GM21717 (cell line): ENCODE results near the gene STOML1.
"Not testable (repeated sequence)": the region's sequence is repeated elsewhere in the genome, so short reads cannot be mapped to it uniquely, and the experiment has no call there.

Source experiments
- ATAC-seq: cut with Tn5 transposase; IDR thresholded peaks from one replicate; pipeline ENCODE4 v1.9.1; 2021; ENCODE audit warnings: mild to moderate bottlenecking, moderate library complexity; ENCODE audit not compliant: unreplicated experiment

STOML1 gene

DNA sequence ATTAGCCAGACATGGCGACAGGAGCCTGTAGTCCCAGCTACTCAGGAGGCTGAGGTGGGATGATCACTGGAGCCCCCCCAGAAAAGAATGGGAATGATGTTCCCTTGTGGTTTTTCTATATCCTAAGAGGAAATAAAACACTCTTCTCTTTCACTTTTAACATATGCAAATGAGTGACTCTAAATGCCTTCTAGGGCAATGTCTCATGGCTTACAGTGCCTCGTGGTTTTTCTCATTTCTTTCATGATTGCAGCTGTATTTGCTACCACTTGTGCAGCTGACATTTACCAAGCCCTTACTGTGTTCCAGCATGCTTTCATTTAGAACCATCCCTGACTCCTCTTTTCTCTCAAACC is 26.4 kb downstream of the STOML1 start:
- ATAC-seq, result peak; percentile 70

DNA sequence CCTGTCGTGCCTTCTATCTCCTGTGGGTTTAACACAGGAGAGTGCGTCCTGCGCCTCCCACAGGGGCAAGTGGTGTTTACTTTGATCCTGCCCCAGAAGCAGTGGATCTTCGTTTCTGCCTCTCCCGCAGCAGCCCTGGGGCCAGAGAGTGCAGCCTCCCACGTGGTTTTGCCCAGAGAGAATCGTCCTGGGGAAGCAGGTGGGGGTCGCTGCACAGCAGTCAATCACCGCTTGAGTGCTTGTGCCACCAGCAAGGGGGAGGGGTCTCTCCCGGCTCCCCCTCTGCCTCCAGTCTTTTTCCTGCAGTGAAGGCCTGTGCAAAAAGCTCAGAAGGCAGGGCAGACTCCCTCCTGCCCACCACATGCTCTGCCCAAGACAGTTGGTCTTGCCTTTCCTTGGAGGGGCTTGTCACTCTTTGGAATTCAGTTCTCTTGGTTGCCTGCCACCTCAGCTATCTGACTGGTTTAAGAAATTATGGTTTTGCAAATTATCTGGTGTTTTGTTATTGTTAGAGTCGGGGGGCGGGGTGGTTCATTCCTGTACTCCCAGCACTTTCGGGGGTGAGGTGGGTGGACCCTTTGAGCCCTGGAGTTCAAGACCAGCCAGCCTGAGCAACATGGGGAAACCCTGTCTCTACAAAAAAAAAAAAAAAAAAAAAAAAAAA is 26.9 kb downstream of the STOML1 start:
- peak; percentile 36 for ATAC-seq

DNA sequence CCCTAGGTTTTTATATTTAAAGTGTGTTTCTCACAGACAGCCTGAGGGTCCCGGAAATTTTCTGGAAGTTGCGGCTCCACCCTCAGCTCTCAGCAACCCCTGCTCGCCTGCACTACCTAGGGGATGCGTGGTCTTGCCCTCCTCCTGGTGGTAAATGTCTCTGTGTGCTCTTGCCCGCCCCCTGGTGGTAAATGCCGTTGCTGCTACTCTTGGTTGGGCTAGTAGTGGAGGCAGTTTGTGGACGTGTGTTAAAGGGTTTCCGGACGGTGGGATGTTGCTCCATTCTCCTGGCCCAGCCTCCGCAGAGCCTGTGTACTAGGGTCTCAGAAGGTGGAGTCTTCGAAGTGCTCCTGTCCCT is 27.4 kb downstream of the STOML1 start:
- ATAC-seq, result peak; percentile 45

DNA sequence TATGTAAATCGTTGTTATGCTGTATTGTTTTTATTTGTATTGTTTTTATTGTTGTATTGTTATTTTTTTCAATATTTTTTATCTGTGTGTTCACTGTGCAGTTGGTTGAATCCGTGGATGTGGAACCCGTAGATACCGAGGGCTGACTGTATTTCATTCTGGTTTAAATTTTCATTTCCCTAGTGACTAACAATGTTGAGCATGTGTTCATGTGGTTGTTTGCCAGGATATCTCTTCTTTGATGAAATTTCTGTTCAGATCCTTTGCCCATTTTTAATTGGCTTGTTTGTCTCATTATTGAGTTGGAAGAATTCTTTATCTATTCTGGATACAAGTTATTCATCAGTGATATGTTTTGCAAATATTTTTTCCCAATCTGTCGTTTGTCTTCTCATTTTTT is 29.7 kb downstream of the STOML1 start:
- ATAC-seq, result no peak

- not testable (repeated sequence) for ATAC-seq
These were observed 31.5 kb downstream of the STOML1 start for GRCh38 chr15:73960472-73961070.

DNA sequence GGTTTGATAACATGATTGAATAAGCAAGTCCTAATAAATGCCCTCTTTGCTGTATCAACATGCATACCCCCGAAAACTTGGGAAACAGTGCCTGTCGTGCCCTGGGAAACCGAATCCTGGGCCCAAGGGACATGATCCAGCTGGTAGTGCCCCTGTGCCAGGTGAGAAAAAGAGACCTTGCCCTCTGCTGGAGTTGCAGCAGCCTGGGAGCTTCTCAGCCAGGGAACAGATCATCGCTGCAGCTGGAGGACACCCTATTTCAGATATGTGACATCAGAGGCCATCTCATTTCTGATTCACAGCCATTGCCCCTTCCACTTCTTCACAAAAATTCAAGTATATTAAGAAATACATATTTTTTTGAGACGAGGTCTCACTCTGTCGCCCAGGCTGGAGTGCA is 32.3 kb downstream of the STOML1 start:
- ATAC-seq, result no peak

- no peak for ATAC-seq
These were observed 33.0 kb downstream of the STOML1 start for GRCh38 chr15:73959012-73959581.

DNA sequence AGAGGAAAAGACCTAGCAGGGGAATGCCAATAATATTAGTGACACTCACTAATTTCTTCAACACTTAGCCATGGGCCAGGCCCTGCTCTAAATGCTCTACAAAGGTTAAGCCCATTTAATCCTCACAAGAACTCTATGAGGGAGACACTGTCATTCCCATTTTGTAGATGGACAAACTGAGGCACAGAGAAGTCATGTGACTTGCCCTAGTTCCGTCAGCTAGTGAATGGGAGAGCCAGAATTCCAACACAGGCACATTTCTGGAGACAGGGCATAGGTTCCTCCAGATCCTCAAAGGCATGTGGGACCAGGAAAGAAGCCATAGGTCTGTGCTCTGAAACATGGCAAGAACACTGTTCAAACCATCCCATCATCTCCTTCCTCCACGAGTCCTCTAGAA is 34.3 kb downstream of the STOML1 start:
- ATAC-seq, result no peak

DNA sequence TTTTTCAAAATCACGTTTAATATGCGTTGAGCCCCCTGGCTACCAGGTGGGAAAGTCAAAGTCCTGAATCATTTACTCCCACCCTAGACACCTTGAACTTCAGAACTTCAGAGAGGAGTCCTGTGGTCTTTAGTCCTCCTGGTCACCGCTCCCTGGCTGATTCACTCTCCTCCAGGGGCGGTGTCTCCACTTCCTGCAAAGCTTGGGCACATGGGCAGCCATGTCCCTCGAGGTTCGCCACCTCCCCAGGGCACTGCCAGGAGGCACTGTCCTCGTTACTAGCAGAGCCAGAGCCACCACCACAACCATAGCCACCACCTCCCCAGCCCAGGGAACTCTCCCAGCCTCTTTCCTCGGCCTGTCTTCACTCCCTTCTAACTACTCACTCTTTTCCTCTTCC is 34.8 kb downstream of the STOML1 start:
- no peak for ATAC-seq

DNA sequence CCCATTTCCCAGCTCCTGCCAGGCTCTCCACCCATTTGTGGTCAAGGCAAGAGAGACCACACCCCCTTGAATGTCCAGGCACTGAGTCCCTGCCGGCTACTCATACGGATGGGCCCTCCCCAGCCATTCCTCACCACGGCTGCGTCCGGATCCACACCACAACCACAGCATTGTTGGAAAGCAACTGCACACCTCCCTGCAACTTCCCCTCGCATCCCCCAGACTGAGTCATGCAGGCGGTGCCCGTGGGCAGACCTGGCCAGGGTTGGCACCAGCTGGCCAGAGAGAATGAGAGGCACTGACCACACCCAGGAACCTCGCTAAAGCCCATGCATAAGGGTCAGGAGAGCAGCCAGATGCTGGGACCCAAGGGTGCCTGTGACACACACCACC is 35.4 kb downstream of the STOML1 start:
- ATAC-seq, result no peak

DNA sequence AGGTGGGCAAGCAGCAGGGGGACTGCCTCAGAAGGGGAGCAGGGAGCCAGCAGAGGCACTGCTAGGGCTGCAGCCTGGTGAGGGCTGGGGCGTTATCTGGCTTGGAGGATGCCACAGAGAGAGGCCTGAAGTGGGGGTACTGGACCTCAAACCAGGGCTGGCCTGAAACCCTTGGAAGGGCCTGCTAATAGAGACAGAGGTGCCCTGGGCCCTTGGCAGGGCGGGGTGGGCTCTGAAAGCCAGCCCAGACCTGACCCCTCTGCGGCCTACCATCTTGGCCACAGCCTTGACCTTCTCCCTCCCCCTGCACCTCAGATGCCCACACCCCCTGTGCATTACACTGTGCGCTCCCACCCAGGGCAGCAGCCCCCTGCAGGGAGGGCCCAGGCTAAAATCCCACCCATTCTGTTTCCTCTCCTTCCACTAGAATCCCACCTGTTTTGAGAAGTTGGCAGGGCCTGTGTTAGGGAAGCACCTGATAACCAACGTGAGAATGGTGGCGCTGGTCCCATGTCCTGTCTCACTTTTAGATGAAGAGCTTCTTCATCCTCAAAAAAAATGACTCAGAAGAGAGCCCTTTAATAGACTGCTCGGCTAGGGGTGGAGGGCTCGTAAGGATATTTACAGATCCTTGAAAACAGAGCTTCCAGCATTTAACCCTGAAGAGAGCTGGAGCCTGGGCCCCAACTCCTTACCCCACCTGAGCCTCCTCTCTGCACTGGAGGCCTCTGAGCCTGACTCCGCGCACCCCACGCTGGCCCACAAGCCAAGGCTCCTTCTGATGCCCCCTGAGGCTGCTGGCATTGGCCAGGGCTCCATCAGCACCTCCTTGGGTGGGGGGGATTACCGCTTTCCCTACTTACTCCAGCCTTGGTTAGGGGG is 36.0 kb downstream of the STOML1 start:
- ATAC-seq, result no peak

- ATAC-seq, result no peak
These were observed 36.8 kb downstream of the STOML1 start for GRCh38 chr15:73955326-73955725.

- no peak for ATAC-seq
These were observed 37.6 kb downstream of the STOML1 start for GRCh38 chr15:73954188-73955145.

DNA sequence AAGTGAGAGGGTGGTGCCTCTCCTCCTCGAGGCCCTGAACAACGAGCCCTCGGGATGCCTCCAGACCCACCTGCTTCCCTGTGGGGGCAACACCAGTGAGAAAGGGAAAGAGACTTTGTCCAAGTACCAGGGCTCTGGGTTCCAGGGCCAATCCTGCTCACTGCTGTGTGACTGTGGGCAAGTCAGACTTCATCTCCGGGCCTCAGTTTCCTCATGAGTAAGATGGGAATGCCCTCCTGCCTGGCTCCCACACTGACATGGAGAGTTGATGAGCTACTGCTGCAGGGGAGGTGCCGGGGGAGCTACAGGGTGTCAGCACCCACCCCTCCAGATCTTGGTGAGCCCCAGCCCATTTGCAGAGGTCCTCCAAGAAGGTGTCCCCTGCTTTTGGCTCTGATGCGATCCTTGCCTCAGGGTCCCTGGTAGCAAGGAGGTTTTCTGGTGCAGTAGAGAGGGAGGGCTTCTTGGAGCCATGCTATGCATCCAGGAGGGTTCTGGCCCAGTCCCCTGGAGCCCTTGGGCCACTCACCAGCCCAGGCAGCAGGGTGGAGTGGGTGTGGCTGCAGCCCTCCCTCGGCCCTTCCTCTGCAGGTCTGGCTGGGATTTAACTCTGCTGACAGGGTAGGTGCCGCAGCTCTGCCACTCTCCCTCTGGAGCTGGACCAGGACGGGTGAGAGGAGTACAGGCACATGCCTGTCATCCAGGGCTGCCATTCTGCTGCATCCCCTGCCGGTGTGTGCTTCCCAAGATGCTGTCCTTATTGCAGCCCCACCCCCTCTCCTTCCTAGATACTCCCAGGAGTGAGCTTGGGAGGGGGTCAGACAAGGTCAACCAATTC is 39.0 kb downstream of the STOML1 start:
- ATAC-seq, result no peak

DNA sequence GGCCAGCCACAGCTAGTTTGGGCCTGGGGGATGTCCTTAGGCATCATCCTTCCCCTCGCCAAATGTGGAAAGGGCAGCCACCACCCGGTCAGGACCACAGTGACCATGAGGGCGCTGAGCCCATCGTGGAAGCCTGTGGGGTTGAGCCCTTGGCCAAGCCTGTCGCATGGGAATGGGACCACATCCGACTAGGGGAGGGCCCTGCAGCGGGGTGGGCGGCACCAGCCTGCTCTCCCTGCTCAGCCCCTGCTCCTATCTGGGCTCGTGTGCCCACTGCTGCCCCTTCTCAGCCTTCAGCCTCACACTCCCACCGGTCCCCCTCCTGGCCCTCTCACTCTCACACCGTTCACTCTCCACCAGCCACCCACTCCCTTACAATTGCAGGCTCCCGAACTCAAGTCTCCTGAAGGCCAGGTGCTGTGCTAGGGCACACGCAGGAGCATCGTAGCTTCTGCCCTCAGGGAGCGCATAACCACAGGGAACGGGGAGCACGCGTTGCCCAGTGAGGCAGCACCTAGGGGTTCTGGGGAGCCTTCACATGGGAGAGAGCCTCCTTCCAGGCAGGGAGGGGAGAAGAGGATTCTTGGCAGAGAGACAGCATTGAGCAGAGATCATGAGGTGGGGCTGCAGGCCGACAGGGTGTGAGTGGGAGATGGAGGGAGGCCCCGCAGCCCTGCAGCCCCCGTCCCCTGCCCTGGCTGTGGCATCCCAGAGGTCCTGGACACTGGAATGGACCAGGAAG is 39.8 kb downstream of the STOML1 start:
- no peak for ATAC-seq

DNA sequence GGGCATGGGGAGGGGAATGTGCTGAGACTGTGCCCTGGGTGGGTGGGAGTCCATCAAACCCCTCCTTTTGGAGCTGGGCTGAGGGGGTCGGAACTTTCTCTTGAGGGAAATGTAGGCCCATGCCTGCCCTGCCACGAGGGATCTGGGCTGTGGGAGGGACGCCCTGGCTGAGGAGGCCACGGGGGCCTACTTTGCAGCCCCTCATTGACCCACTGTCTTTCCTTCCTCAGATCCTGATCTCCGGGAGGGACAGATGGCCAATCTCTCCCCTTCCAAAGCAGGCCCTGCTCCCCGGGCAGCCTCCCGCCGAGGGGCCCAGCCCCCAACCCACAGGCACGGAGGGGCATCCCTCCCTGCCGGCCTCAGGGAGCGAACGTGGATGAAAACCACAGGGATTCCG is 40.5 kb downstream of the STOML1 start:
- no peak for ATAC-seq

DNA sequence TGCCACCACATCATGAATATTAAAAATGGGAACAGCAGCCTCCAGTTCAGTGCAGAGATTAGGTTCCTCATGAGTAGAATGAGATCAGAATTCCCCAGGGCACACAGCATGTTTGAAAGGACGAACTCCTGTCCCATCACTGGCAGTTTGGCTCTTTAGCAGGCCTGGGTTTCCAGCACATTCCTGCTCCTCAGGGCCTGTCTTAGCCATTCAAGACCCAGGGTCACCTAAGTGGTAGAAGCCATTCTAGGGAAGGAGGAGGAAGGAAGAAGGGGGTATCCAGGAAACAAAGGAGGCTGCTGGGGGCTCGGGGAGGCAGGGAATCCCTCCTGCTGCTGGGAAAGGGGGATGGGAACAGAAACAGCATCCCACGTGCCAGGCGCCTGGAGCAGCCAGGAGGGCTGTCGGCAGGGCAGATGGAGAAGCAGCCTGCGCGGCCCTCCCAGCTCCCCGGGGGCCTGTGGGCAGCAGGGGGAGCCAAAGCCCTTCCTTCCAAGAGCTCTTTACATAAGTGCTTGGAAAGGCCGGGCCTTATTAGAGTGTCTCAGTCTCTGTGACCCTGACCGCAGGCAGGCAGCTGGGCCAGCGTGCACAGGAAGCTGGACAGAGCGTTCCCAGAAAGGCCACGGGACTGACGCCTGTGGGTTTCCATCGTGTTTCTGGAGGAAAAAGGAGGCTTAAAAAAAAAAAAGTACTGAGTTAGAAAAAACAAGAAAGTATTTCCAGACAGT is 41.1 kb downstream of the STOML1 start:
- ATAC-seq, result no peak

- ATAC-seq, result no peak
These were observed 41.6 kb downstream of the STOML1 start for GRCh38 chr15:73950479-73950830.

GRCh38 chr15:73949496-73949895 is 42.6 kb downstream of the STOML1 start:
- no peak for ATAC-seq
